RWPE2 (cell line): Measurements from ENCODE around the gene ZHX3.

Source experiments
- ATAC-seq: fragments of 200-7000 bp; cut with Tn5 transposase; 3 replicates; pipeline ENCODE4 v1.9.1; 2021; ENCODE audit warnings: low read depth
- DNase-seq: peaks from one replicate; pipeline ENCODE4 v3.0.0-alpha.2; 2020; ENCODE audit warnings: low spot score
- H3K27ac ChIP-seq: fragments of 450-650 bp; 2 replicates; pipeline ENCODE4 v1.5.1; 2017; ENCODE audit warnings: mild to moderate bottlenecking; ENCODE audit not compliant: poor library complexity, severe bottlenecking
- H3K27me3 ChIP-seq: fragments of 250-450 bp; sonication (Bioruptor Pico); 2 replicates; pipeline ENCODE4 v1.5.1; 2021; ENCODE audit warnings: mild to moderate bottlenecking, moderate library complexity; ENCODE audit not compliant: insufficient read depth, poor library complexity, severe bottlenecking
- H3K36me3 ChIP-seq: fragments of 250-450 bp; sonication (Bioruptor Pico); 2 replicates; pipeline ENCODE4 v1.5.1; 2020; ENCODE audit warnings: low read depth, mild to moderate bottlenecking, moderate library complexity
- H3K4me1 ChIP-seq: fragments of 250-450 bp; sonication (Bioruptor Pico); 2 replicates; pipeline ENCODE4 v1.5.1; 2021; ENCODE audit warnings: mild to moderate bottlenecking, moderate library complexity; ENCODE audit not compliant: insufficient read depth, poor library complexity, severe bottlenecking
- H3K4me3 ChIP-seq: fragments of 250-450 bp; sonication (Bioruptor Pico); 2 replicates; pipeline ENCODE4 v1.5.1; 2021; ENCODE audit warnings: mild to moderate bottlenecking, moderate library complexity; ENCODE audit not compliant: severe bottlenecking
- H3K9me3 ChIP-seq: fragments of 250-450 bp; sonication (Bioruptor Pico); 2 replicates; pipeline ENCODE4 v1.5.1; 2021; ENCODE audit warnings: mild to moderate bottlenecking, moderate library complexity; ENCODE audit not compliant: severe bottlenecking
- TF ChIP-seq, protein P1 (sequence below): fragments of 450-650 bp; IDR thresholded peaks from one replicate; pipeline ENCODE4 v1.5.1; 2017; ENCODE audit warnings: mild to moderate bottlenecking, moderate library complexity; ENCODE audit not compliant: poor library complexity, severe bottlenecking

ZHX3 gene

DNA sequence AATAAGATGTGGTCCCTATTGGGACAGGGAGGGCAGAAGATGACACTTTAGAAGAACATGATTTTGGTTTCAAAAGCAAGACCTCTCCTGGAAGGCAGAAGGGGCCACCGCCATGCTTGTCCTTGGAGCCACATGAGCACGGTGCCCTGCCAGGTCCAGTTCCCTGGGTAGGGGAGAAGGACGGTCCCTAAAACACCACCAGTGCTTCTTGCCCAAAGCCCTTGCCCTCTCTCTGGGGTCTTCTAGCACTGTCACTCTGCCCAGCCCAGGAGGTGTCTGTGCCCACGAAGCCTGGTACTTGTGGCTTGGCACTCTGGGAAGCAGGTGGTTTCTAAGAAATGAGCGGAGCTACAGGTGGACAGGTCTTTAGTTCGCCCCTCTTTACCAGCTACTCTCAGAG is 134.1 kb downstream of the ZHX3 start:
- peaks cover 3% of the 10 kb centered on the region for H3K4me1 ChIP-seq
- no peak overlapping the region for H3K27ac ChIP-seq
- no peaks in the 10 kb centered on the region for H3K27me3 ChIP-seq
- H3K36me3 ChIP-seq = peaks cover 20% of the 10 kb centered on the region
- H3K9me3 ChIP-seq = no peaks in the 10 kb centered on the region
- H3K4me3 ChIP-seq = no peak overlapping the region
- TF ChIP-seq, protein P1, sequence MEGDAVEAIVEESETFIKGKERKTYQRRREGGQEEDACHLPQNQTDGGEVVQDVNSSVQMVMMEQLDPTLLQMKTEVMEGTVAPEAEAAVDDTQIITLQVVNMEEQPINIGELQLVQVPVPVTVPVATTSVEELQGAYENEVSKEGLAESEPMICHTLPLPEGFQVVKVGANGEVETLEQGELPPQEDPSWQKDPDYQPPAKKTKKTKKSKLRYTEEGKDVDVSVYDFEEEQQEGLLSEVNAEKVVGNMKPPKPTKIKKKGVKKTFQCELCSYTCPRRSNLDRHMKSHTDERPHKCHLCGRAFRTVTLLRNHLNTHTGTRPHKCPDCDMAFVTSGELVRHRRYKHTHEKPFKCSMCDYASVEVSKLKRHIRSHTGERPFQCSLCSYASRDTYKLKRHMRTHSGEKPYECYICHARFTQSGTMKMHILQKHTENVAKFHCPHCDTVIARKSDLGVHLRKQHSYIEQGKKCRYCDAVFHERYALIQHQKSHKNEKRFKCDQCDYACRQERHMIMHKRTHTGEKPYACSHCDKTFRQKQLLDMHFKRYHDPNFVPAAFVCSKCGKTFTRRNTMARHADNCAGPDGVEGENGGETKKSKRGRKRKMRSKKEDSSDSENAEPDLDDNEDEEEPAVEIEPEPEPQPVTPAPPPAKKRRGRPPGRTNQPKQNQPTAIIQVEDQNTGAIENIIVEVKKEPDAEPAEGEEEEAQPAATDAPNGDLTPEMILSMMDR = no peak
- ATAC-seq = no peak
- peak; percentile 75 for DNase-seq

DNA sequence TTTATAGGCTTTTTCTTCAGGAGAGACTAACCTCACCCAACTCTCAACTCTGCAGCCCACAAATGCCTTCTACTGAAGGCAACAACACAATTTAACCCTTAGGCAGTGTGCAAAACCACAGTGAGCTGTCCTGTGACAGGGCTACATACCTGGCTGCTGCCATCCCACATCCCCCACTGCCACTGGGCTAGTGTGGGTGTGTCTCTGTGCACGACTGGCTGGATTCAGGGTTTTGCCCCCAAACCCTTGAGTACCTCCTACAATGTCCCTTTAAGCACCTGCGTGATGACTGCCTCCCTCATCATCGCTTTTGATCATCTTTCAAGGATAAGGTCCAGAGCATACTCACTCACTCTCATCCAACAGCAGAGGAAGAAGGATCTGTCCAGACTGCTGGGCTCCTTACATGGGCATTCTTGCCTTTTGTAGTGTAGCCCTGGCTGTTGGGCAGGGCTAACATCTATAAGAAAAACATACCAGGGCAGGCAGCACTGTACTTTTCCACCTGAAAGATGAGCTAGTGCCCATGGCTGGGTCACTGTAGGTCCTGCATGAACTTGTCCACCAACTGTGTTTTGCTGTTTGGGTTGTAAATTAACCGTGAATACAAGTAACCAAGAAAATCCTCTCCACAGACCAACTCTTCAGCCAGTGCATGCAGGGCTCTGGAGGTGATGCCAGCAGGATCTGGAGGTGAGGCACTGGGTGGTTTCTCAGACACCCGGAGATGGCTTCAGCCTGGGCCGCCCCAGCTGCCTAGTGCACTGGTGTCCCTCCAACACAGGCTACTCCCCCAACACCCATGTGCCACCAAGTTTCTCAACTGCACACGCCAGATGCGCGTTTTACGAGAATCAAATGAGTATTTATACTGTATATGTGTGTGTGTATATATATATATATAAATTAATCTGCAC is 135.0 kb downstream of the ZHX3 start:
- H3K9me3 ChIP-seq = no peaks in the 10 kb centered on the region
- H3K36me3 ChIP-seq = peaks cover 24% of the 10 kb centered on the region
- ATAC-seq = peak; percentile 5; the same call in 1 of the 3 replicates

DNA sequence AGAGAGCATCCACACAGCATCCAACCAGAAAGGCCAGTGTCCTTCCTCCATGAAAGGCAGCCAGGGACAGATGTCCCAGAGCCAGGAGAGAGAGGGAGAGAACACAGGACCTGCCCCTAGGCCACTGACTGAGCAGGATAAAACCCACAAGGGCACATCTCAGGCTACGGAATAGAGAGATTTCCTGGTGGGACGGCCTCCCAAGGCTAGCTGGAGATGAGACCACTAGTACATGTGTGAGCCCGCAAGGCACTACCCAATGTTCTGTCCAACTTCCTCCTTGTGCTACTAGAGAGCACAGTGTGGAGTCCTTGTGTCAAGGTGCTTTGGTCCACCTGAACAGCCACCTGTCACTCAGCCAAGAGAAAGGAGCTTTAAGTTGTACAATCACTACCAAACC is 136.0 kb downstream of the ZHX3 start:
- DNase-seq (peak; percentile 69), ATAC-seq (no peak)
- no peaks in the 10 kb centered on the region for H3K9me3 ChIP-seq
- no peak overlapping the region for H3K4me3 ChIP-seq
- H3K4me1 ChIP-seq = peaks cover 19% of the 10 kb centered on the region
- H3K36me3 ChIP-seq = peaks cover 32% of the 10 kb centered on the region
- TF ChIP-seq, protein P1 = no peak
- H3K27ac ChIP-seq = no peak overlapping the region
- H3K27me3 ChIP-seq = no peaks in the 10 kb centered on the region

More for the DNA sequence above, 135.0 kb downstream of the ZHX3 start:
- Histone ChIP-seq H3K27ac (no peak overlapping the region), H3K27me3 (no peaks in the 10 kb centered on the region), H3K4me1 (peaks cover 11% of the 10 kb centered on the region), H3K4me3 (no peak overlapping the region)
- TF ChIP-seq, protein P1 = no peak
- peak; percentile 77 for DNase-seq

DNA sequence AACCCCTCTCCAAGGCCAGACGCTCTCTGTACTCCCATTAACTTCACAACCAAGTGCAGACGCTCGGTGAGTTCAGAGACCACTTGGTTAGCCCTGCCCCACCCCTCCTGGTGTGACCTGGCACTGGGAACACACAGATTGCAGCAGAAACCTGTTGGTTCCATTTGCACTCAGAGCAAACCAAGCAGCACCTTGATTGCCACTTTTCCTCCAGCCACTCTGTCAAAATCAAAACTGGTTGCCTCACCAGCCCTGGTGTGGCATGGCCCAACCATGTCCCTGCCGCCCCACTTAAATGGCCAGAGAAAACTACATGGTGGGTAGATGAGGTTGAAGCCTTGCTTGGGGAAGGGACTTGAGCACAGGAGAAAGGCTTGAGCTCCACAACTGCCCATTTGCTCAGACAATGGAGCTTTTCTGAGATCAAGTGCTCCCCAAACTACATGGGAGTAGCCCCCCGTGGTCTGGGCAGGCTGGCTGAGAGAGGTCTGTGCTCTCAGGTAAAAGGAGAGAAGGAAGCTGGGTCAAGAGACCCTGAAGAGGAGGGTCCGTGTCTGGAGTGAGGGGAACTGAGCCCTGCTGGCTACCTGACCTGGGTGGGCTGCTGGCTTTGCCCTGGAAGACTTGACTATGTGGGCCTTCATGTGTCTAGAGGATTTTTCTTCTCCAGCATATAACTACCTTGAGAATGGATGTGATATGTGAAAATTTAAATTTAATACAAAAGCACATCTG is 136.8 kb downstream of the ZHX3 start:
- peaks cover 40% of the 10 kb centered on the region for H3K36me3 ChIP-seq
- H3K27me3 ChIP-seq = no peaks in the 10 kb centered on the region
- no peak overlapping the region for H3K27ac ChIP-seq
- H3K4me1 ChIP-seq = peaks cover 19% of the 10 kb centered on the region
- ATAC-seq (no peak), DNase-seq (peak; percentile 77)
- TF ChIP-seq, protein P1 = no peak
- no peak overlapping the region for H3K4me3 ChIP-seq
- H3K9me3 ChIP-seq = no peaks in the 10 kb centered on the region
